NCI-H2107 (cell line): Measurements from ENCODE around the gene CCNL2.
"Not testable (repeated sequence)": the region's sequence is repeated elsewhere in the genome, so short reads cannot be mapped to it uniquely, and the experiment has no call there.

Experiments used
- DNase-seq: peaks from one replicate; lab custom pipeline; 2025; lab: John Stamatoyannopoulos, UW

CCNL2 gene

GRCh38 chr1:1373051-1373814, 25.9 kb downstream of the CCNL2 start:
- no peak for DNase-seq

GRCh38 chr1:1371746-1372711, 27.1 kb downstream of the CCNL2 start:
- no peak for DNase-seq

GRCh38 chr1:1371364-1371745, 27.8 kb downstream of the CCNL2 start:
- no peak for DNase-seq

GRCh38 chr1:1370771-1371300, 28.3 kb downstream of the CCNL2 start:
- no peak for DNase-seq

GRCh38 chr1:1370094-1370493, 29.0 kb downstream of the CCNL2 start:
- DNase-seq = not testable (repeated sequence)

GRCh38 chr1:1367315-1367714, 31.8 kb downstream of the CCNL2 start:
- no peak for DNase-seq

- DNase-seq = no peak
Observed at GRCh38 chr1:1366699-1367066, 32.5 kb downstream of the CCNL2 start.

- no peak for DNase-seq
Observed at GRCh38 chr1:1365875-1366698, 33.0 kb downstream of the CCNL2 start.

GRCh38 chr1:1364266-1364665, 34.9 kb downstream of the CCNL2 start:
- no peak for DNase-seq

- no peak for DNase-seq
Observed at GRCh38 chr1:1361982-1362423, 37.1 kb downstream of the CCNL2 start.

- no peak for DNase-seq
Observed at GRCh38 chr1:1361233-1361981, 37.7 kb downstream of the CCNL2 start.

- no peak for DNase-seq
Observed at GRCh38 chr1:1360506-1361169, 38.5 kb downstream of the CCNL2 start.

- DNase-seq = no peak
Observed at GRCh38 chr1:1359664-1360468, 39.3 kb downstream of the CCNL2 start.

- no peak for DNase-seq
Observed at GRCh38 chr1:1359308-1359663, 39.8 kb downstream of the CCNL2 start.

GRCh38 chr1:1358433-1359271, 40.5 kb downstream of the CCNL2 start, which contains the start of gene MXRA8:
TSS of gene MXRA8 (minus strand) at chr1:1358555. CDS start at chr1:1358504, 51 bp downstream.
- DNase-seq = no peak

GRCh38 chr1:1357871-1358432, 41.2 kb downstream of the CCNL2 start:
- no peak for DNase-seq

GRCh38 chr1:1356796-1357401, 42.2 kb downstream of the CCNL2 start:
- no peak for DNase-seq
